RCC 7860 (cell line): ENCODE results near the gene SYNE1.

Source experiments
- DNase-seq: peaks from one replicate; pipeline ENCODE4 v3.0.0-alpha.2; 2015; ENCODE audit warnings: low spot score
- FAIRE-seq: peaks from 2 replicates; lab custom pipeline; 2012; peaks lifted over from hg19 to GRCh38; lab: Jason Lieb, UNC

The SYNE1 gene

GRCh38 chr6:152259234-152259633 lies 377.9 kb downstream of the SYNE1 start:
- FAIRE-seq (no peak), DNase-seq (no peak)

- DNase-seq (no peak), FAIRE-seq (no peak)
These were observed 379.6 kb downstream of the SYNE1 start for GRCh38 chr6:152257581-152257980.

- DNase-seq (no peak), FAIRE-seq (no peak)
These were observed 387.0 kb downstream of the SYNE1 start for GRCh38 chr6:152250127-152250526.

GRCh38 chr6:152248980-152249379 lies 388.2 kb downstream of the SYNE1 start:
- FAIRE-seq (no peak), DNase-seq (no peak)

GRCh38 chr6:152246554-152247337 lies 390.4 kb downstream of the SYNE1 start:
- FAIRE-seq: no peak
- DNase-seq: no peak

- FAIRE-seq: no peak
- no peak for DNase-seq
These were observed 392.0 kb downstream of the SYNE1 start for GRCh38 chr6:152244998-152245630.

GRCh38 chr6:152241013-152241766 lies 396.0 kb downstream of the SYNE1 start:
- DNase-seq: no peak
- no peak for FAIRE-seq

GRCh38 chr6:152240436-152240835 lies 396.7 kb downstream of the SYNE1 start:
- FAIRE-seq (no peak), DNase-seq (no peak)

- FAIRE-seq (no peak), DNase-seq (no peak)
These were observed 400.6 kb downstream of the SYNE1 start for GRCh38 chr6:152236370-152237097.

- no peak for FAIRE-seq
- DNase-seq: no peak
These were observed 403.4 kb downstream of the SYNE1 start for GRCh38 chr6:152233547-152234320.

GRCh38 chr6:152232501-152233151 lies 404.5 kb downstream of the SYNE1 start:
- DNase-seq (no peak), FAIRE-seq (no peak)

- no peak for FAIRE-seq
- DNase-seq: no peak
These were observed 407.8 kb downstream of the SYNE1 start for GRCh38 chr6:152229330-152229729.

- DNase-seq (no peak), FAIRE-seq (no peak)
These were observed 411.0 kb downstream of the SYNE1 start for GRCh38 chr6:152226119-152226518.

- no peak for FAIRE-seq
- no peak for DNase-seq
These were observed 411.8 kb downstream of the SYNE1 start for GRCh38 chr6:152225241-152225934.

GRCh38 chr6:152223636-152224035 lies 413.5 kb downstream of the SYNE1 start:
- no peak for DNase-seq
- no peak for FAIRE-seq

GRCh38 chr6:152221806-152222628 lies 415.1 kb downstream of the SYNE1 start:
- FAIRE-seq (no peak), DNase-seq (no peak)

GRCh38 chr6:152220786-152221185 lies 416.4 kb downstream of the SYNE1 start:
- DNase-seq (no peak), FAIRE-seq (no peak)

- FAIRE-seq (no peak), DNase-seq (no peak)
These were observed 418.3 kb downstream of the SYNE1 start for GRCh38 chr6:152218887-152219286.
